GM15510 (cell line): ENCODE measurements around the gene BICC1.

ENCODE experiments used
- POLR2A ChIP-seq: IDR thresholded peaks from 3 replicates; pipeline ENCODE4 v1.6.1; 2011; ENCODE audit warnings: borderline replicate concordance; ENCODE audit not compliant: insufficient read length; ENCODE audit errors: extremely low read depth

Gene BICC1

GRCh38 chr10:58821752-58822056 is 309.0 kb downstream of the BICC1 start:
- TF ChIP-seq POLR2A, result no peak

- no peak for TF ChIP-seq POLR2A
Measured at GRCh38 chr10:58823983-58824382, 311.3 kb downstream of the BICC1 start.

DNA sequence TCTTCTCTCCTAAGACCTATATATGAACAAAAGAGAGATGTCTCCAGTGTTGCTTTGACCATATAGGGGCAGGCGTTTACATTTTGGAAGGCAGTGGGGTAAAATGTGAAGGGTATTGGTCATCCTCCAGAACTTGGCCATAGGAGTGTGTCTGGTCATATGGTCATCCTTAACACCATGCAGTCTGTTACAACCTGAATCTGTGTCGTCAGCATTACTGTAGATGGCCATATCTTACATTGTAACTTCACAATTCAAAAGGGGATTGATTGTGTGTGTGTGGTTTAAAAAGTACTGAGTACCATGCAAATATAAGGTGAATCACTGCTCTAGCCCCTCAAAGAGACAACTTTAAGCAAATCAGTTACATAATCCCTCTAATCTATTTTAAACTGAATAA is 311.7 kb downstream of the BICC1 start:
- TF ChIP-seq POLR2A, result no peak

GRCh38 chr10:58826694-58827093 is 314.0 kb downstream of the BICC1 start:
- TF ChIP-seq POLR2A, result no peak

- no peak for TF ChIP-seq POLR2A
Measured at GRCh38 chr10:58827381-58827780, 314.7 kb downstream of the BICC1 start.

GRCh38 chr10:58829839-58830238 is 317.2 kb downstream of the BICC1 start:
- no peak for TF ChIP-seq POLR2A

GRCh38 chr10:58830697-58831096 is 318.0 kb downstream of the BICC1 start:
- TF ChIP-seq POLR2A, result no peak

GRCh38 chr10:58833771-58834561 is 321.3 kb downstream of the BICC1 start:
- no peak for TF ChIP-seq POLR2A

DNA sequence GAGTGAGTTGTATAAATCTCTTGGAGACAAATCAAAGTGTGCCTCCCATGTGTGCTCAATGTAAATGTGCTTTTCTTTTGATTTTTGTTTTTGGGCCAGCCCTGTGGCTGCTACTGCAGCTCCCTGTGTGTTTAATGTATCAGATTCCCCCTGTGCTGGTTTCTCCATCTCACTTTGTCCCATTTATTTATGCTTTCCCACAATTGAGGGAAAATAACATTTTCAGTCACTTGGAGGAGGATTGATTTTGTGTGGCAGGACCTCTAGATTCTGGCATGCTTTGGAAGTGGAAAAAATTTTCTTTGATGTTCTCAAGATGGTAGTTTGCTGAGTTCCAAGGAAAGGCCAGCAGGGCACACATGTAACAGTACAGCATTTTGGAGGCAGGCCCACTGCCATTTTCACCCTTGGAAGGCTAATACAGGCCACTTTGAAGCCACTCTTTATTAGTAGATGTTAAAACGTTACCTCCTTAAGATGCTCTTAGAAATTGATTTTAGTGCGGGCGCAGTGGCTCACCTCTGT is 323.6 kb downstream of the BICC1 start:
- TF ChIP-seq POLR2A, result no peak

DNA sequence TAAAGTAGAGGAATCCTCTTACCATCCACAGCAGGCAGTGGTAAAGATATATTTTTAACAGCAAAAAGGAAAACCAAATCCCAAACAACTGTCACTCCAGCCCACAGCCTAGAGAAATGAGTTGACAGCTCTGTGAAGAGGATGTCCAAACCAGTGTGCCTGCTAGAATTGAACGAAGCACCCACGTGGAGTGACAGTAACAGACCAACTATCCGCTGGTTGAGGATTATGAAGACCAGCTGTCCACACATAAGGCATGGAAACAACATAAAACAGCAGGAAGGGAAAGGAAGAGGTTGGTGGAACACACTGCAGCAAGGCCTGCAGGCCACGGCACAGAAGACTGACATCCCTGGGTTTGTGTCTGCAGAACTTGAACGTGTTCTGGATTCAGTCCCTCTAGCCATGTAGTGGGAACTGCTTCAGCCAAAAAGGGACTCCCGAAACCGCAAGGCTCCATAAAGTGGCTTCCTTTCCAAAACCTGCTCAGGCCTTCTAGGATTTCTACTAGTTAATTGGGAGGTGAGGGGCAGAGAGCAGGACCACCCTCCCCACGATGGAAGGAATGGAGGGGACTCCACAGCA is 324.4 kb downstream of the BICC1 start:
- no peak for TF ChIP-seq POLR2A

GRCh38 chr10:58837826-58838225 is 325.2 kb downstream of the BICC1 start:
- TF ChIP-seq POLR2A, result no peak

- no peak for TF ChIP-seq POLR2A
Measured at GRCh38 chr10:58838561-58839208, 326.0 kb downstream of the BICC1 start.

DNA sequence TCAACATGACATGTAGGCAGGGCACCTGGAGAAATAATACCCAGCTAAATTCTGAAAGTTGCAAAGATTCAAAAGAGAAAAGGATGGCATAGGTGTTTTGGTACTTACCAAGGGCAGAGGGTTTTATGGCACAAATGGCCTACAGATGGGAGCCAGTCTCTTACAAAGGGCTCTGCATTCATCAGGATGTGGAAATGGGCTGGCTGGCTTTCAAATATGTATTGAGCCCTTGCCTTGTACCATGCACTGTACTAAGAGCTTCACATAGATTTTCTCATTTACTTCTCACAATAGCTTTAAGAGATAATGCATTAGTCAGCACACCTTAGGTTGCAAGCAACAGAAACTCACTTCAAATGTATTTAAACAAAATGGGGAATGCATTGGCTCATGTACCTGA is 327.1 kb downstream of the BICC1 start:
- no peak for TF ChIP-seq POLR2A

DNA sequence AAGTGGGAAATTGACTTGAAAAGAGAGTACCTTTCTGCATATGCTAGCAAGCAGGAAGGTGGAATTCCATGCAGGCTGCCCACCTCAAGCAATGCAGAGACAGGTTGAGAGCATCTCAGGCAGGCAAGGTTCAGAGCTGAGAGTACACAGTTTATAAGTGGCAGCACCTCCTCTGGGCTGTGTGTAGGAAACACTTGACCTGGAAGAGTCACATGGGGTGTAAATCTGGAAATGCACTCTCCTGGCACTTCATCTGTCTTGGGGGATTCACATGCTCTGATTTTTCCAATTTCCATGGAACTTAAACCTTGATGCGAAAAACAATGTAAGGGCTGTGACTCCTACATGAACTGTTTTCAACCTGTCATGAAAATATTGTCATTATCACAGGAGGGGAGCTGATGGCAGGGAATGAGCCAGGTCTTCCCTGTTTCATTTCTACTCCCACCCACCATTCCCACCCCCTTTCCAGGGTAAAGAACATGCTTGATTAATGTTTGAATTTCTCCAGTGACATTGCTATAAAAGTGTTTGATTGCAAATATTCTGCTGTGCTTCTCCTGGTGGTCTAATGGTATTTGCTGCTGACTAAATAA is 328.3 kb downstream of the BICC1 start:
- TF ChIP-seq POLR2A, result no peak

GRCh38 chr10:58842860-58843376 is 330.2 kb downstream of the BICC1 start:
- TF ChIP-seq POLR2A, result no peak
